WTC11 (cell line): Measurements from ENCODE around the gene SHLD1.

Source experiments
- IRF2 ChIP-seq: sonication (generic); formaldehyde crosslinking; IDR thresholded peaks from 2 replicates; pipeline ENCODE4 v1.8.0; 2022; ENCODE audit warnings: low read depth, missing genetic modification reagents, borderline replicate concordance
- NR3C1 ChIP-seq: sonication (generic); formaldehyde crosslinking; conservative IDR thresholded peaks from 2 replicates; pipeline ENCODE4 v1.8.1; 2023; ENCODE audit warnings: low read depth, mild to moderate bottlenecking, missing genetic modification reagents
- RELA ChIP-seq: sonication (generic); formaldehyde crosslinking; IDR thresholded peaks from 2 replicates; pipeline ENCODE4 v1.8.1; 2022; ENCODE audit warnings: missing genetic modification reagents, mild to moderate bottlenecking, borderline replicate concordance
- ZNF138 ChIP-seq: sonication (generic); formaldehyde crosslinking; conservative IDR thresholded peaks from 2 replicates; pipeline ENCODE4 v1.8.1; 2022; ENCODE audit warnings: mild to moderate bottlenecking, moderate library complexity, missing genetic modification reagents
- TF ChIP-seq, protein P1 (sequence below): fragments of 200-600 bp; IDR thresholded peaks from 2 replicates; pipeline ENCODE4 v1.8.0; 2022; ENCODE audit warnings: antibody characterized with exemption
- TF ChIP-seq, protein P2 (sequence below): sonication (generic); formaldehyde crosslinking; IDR thresholded peaks from 2 replicates; pipeline ENCODE4 v1.8.0; 2022; ENCODE audit warnings: mild to moderate bottlenecking, missing genetic modification reagents

DNA sequence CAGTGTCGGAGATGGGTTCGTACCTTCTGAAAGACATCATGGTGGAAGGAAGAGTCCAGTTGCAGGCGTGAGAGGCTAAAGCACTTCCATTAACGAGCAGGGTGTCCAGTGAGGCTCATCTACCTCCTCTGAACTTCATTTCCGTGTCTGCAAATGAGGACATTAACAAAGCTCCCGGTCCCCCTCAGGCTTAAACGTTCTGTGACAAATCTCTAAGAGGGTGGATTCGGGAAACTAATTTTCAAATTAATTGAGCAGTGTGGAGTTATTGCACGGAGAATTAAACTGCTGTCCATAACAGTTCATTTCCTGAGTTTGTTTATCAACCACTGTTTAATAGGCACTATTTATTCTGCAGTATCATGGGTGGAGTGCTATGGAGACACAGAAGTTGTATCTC is 132.0 kb downstream of the SHLD1 start:
- no peak for TF ChIP-seq NR3C1 (CRISPR knock-in tag)
- TF ChIP-seq, protein P1, sequence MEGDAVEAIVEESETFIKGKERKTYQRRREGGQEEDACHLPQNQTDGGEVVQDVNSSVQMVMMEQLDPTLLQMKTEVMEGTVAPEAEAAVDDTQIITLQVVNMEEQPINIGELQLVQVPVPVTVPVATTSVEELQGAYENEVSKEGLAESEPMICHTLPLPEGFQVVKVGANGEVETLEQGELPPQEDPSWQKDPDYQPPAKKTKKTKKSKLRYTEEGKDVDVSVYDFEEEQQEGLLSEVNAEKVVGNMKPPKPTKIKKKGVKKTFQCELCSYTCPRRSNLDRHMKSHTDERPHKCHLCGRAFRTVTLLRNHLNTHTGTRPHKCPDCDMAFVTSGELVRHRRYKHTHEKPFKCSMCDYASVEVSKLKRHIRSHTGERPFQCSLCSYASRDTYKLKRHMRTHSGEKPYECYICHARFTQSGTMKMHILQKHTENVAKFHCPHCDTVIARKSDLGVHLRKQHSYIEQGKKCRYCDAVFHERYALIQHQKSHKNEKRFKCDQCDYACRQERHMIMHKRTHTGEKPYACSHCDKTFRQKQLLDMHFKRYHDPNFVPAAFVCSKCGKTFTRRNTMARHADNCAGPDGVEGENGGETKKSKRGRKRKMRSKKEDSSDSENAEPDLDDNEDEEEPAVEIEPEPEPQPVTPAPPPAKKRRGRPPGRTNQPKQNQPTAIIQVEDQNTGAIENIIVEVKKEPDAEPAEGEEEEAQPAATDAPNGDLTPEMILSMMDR, result no peak
- TF ChIP-seq, protein P2, sequence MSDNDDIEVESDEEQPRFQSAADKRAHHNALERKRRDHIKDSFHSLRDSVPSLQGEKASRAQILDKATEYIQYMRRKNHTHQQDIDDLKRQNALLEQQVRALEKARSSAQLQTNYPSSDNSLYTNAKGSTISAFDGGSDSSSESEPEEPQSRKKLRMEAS, result no peak
- no peak for TF ChIP-seq ZNF138
- no peak for TF ChIP-seq IRF2 (CRISPR knock-in tag)
- no peak for TF ChIP-seq RELA (CRISPR knock-in tag)
